Cerebellar nuclear complex (tissue), 1 donor: Measurements from ENCODE around the gene TXNIP.
"Not testable (repeated sequence)": the region's sequence is repeated elsewhere in the genome, so short reads cannot be mapped to it uniquely, and the experiment has no call there.

ENCODE experiments used
- DNase-seq, 2 experiments: peaks; one replicate each; lab custom pipeline; 2025; lab: John Stamatoyannopoulos, UW

Gene TXNIP, protein sequence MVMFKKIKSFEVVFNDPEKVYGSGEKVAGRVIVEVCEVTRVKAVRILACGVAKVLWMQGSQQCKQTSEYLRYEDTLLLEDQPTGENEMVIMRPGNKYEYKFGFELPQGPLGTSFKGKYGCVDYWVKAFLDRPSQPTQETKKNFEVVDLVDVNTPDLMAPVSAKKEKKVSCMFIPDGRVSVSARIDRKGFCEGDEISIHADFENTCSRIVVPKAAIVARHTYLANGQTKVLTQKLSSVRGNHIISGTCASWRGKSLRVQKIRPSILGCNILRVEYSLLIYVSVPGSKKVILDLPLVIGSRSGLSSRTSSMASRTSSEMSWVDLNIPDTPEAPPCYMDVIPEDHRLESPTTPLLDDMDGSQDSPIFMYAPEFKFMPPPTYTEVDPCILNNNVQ

GRCh38 chr1:145996433-145997015 lies at the start of gene TXNIP:
TXNIP (minus strand) TSS chr1:145996579; CDS start chr1:145996266, 313 bp downstream.
- DNase-seq = peak; percentile 94 to 99

GRCh38 chr1:146039844-146040194 lies 43.4 kb upstream of the TXNIP start:
- DNase-seq = no peak

GRCh38 chr1:146036965-146037646 lies 40.7 kb upstream of the TXNIP start:
- peak in 1 of 2 experiments; percentile 23 for DNase-seq

DNA sequence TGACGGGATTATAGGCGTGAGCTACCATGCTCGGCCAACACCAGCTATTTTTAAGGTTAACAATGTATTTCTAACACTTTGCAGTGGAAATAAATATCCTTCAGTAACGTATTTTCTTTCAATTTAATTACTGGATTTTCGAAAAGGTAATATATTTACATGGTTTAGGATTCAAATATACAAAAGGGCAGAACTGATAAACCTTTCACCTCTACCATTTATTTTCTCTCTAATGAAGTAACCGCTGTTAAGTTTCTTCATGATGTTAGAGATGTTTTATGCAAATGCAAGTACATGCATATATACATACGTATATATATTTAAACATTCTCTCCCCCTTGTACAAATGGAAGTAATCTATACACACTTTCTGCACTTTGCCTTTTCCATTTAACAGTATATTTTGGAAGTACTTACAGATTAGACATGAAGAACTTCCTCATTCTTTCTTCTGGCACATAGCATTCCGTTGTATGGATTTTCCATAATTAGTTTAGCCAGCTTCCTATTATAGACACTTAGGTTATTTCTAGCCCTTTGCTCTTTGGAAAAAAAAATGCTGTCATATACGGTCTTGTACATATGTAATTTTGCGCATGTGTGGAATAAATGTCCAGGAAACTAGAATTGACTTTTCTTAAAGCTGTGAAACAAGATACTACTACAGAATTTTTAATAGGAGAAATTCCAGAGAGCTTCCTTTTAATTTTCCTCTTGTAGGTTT lies 40.0 kb upstream of the TXNIP start:
- DNase-seq = no peak

GRCh38 chr1:146035048-146035423 lies 38.7 kb upstream of the TXNIP start:
- no peak for DNase-seq

GRCh38 chr1:146032631-146033219 lies 36.3 kb upstream of the TXNIP start:
- DNase-seq = no peak

- no peak for DNase-seq
Measured at GRCh38 chr1:146031476-146031875, 35.1 kb upstream of the TXNIP start.

DNA sequence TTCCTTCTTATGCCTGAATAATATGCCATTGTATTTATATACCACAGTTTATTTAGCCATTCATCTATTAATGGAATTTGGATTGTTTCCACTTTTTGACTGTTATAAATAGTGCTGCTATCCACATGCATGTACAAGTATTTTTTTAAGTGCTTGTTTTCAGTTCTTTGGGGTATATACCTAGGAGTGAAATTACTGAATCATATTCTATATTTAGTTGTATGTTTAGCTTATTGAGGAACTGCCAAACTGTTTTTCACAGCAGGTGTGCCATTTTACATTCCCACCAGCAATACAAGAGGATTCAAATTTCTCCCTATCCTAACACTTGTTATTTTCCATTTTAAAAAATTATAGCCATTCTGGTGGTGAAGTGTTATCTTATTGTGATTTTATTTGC lies 32.7 kb upstream of the TXNIP start:
- DNase-seq = no peak

- not testable (repeated sequence) for DNase-seq
Measured at GRCh38 chr1:146026650-146027049, 30.3 kb upstream of the TXNIP start.

- not testable (repeated sequence) for DNase-seq
Measured at GRCh38 chr1:146025787-146026495, 29.6 kb upstream of the TXNIP start.

DNA sequence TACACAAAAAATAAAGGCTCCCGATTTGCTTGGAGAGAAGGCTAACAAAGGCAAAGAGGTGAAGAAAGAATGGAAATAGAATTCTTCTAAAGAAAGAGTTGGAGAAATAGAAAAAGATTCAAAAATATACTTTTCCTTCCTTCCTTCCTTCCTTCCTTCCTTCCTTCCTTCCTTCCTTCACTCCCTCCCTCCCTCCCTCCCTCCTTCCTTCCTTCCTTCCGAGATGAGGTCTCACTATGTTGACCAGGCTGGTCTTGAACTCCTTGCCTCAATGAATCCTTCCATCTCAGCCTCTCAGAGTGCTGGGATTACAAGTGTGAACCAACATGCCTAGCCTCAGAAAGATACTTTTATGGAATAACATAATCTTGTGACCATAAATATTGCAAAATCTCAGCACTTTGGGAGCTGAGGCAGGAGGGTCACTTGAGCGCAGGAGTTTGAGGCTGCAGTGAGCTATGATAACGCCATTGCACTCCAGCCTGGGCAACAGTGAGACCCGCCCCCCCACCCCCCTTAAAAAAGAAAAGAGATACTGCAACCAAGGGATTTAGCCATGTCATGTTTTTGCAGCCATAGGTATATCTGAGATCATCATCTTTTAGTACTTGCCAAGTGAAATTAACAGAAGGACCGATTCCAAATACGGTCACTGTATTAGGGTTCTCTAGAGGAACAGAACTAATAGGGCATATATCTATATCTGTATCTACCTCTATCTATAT lies 26.2 kb upstream of the TXNIP start:
- DNase-seq = no peak

GRCh38 chr1:146021622-146022402 lies 25.4 kb upstream of the TXNIP start, which contains the start of gene HJV:
HJV (minus strand) TSS chr1:146021735; CDS start chr1:146020231, 1,504 bp downstream.
- DNase-seq = no peak

GRCh38 chr1:146021050-146021445 lies 24.7 kb upstream of the TXNIP start:
- no peak for DNase-seq

DNA sequence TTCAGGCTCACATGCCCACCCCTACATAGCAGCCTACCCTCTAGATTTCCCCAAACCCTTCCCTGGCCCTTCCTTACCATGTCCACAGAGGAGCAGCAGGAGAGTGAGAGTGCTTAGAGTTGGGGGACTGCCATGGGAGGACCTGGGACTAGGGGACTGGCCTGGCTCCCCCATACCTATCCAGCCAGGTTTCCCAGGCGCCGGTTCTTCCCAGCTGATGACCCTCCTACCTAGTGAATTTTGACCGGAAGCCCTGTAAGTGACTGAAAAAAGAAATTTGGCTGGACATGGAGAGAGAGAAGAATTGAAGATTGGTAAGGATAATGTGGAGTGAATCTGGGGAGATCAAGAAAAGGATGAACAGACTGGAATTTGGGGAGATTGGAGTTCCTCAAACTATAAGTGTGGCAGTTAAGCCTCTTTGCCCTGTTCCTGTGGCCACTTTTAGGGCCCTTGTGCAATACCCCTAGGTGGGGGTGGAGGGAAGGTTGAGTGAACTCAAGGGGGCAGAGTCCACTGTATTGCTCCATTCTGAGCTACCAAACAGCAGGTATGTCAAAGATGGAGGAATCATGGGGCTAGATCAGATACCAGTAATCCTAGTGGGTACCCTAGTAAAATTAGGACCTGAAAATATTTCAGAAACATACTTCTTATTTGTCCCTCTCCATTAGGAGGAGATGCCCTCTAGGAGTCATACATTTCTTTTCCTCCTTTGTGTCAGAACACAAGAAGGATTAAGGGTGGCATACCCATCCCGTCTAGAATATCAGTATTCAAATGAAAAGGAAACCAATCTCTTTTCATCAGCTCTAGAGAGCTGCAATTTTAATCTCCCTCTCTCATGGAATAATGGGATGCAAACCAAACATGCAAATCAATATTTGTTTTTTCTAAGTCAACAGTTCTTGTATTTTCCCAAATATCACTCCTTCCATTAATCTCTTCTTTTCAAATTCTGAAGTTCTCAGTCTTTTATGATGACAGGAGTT lies 24.0 kb upstream of the TXNIP start:
- DNase-seq = no peak

DNA sequence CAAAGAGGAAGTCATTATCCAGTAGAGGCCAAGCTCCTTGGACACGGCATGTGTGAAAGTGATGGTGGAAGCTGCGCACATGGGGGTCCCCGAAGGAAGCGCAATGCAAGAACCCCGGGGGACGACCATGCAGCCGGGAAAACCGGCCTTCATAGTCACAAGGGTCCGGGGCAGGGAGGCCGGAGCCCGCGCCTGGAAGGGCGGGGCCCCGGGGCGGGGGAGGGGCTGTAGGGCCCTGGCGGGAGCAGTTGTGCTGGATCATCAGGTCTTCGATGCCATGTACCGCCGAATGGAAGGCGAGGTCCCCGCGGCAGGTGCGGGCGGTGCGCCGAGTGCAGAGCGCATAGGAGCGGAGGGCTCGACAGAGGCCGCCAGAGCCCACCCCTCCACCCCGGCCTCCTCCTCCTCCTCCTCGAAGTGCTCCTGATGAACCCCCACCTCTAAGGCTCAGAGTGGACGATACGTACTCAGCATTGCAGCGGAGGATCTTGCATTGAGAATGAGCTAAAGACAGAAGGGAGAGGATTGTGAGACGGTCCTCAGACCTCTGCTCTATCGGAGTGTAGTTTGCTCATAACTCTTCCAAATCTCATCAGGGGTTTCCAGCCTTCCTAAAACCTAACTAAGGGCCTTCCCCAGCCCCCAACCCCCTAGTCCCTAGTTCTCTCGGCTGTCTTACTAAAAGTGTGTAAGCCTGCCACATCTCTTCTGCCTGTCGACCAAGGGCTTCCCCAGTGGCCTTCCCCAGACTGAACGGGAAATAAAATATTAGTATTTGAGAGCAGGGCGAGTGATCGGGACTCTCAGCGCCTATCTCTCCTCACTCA lies 23.1 kb upstream of the TXNIP start:
- DNase-seq = no peak

DNA sequence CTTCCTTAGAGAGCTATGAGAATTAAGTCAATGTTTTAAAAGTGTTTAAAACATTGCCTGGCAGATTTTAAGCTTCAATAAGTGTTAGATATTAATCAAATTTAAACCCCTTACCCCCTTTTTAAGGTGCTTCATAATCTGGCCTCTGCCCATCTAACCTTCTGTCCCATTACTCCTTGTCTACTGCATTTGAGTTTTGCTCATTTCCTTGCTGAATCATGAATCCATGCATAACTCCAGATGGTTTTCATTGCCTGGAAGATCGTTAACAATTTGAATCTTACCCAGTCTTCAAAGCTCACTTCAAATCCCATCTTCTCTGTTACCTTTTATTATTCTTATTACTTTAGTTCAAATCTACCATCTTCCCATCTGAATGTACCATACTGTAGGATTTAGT lies 20.5 kb upstream of the TXNIP start:
- DNase-seq = no peak

- DNase-seq = no peak
Measured at GRCh38 chr1:146013559-146013922, 17.2 kb upstream of the TXNIP start.
